Activated naive CD8-positive, alpha-beta T cell treated with anti-CD3 and anti-CD28 coated beads, Interleukin-2, amount 10 ng/mL, durations not matched to agents 7 days and 5 days (primary cell): ENCODE measurements around the gene ZNF324B. TPM values are rescaled to one million over a fixed set of nuclear protein-coding genes. Genes with fewer than 3 reads are reported as not detected.
"Not testable (repeated sequence)": the region's sequence is repeated elsewhere in the genome, so short reads cannot be mapped to it uniquely, and the experiment has no call there.

Experiments used
- ATAC-seq: fragments of 150-1000 bp; cut with Tn5 transposase; one replicate; pipeline ENCODE4 v1.10.0; 2021; ENCODE audit warnings: low read depth, moderate library complexity
- POLR2A ChIA-PET: fragments of 350-600 bp; sonication (Branson Sonifier 250); formaldehyde crosslinking; loops from one replicate; lab custom pipeline; 2021; ENCODE audit warnings: antibody characterized with exemption; lab: Charles Lee
- DNase-seq: peaks from one replicate; pipeline ENCODE4 v3.0.0; 2021
- H3K27ac Mint-ChIP-seq: one replicate; pipeline ENCODE4 v1.8.0; 2022; ENCODE audit warnings: mild to moderate bottlenecking, mixed read lengths
- H3K27me3 Mint-ChIP-seq: one replicate; pipeline ENCODE4 v1.8.0; 2022; ENCODE audit warnings: mild to moderate bottlenecking, moderate library complexity, mixed read lengths
- H3K36me3 Mint-ChIP-seq: one replicate; pipeline ENCODE4 v1.8.0; 2021; ENCODE audit warnings: mild to moderate bottlenecking, mixed read lengths
- H3K4me1 Mint-ChIP-seq: one replicate; pipeline ENCODE4 v1.8.0; 2021; ENCODE audit warnings: mixed read lengths
- H3K4me3 Mint-ChIP-seq: one replicate; pipeline ENCODE4 v1.8.0; 2022; ENCODE audit warnings: mild to moderate bottlenecking, moderate library complexity, mixed read lengths
- H3K9me3 Mint-ChIP-seq: one replicate; pipeline ENCODE4 v1.8.0; 2021; ENCODE audit warnings: mixed read lengths
- total RNA-seq, 2 experiments: library from RNA; stranded (reverse); gene quantifications; one replicate each; pipeline ENCODE4 v1.2.3, GENCODE V29; 2021

ZNF324B gene
- total RNA-seq, 2 experiments from 2014 or later = 11.6 to 13.9 TPM

GRCh38 chr19:58466760-58467589, 15.6 kb downstream of the ZNF324B start, which contains the start of gene ZNF324:
Gene ZNF324 (plus strand): TSS chr19:58467080. CDS start chr19:58469186, 2,106 bp downstream.
- H3K27me3 Mint-ChIP-seq = no peaks in the 10 kb centered on the region
- peak within 1 kb of the TSS; percentile 77 for H3K27ac Mint-ChIP-seq
- DNase-seq (peak; percentile 97), ATAC-seq (peak; percentile 91)
- peaks cover 16% of the 10 kb centered on the region for H3K4me1 Mint-ChIP-seq
- no peaks in the 10 kb centered on the region for H3K9me3 Mint-ChIP-seq
- H3K4me3 Mint-ChIP-seq = peak within 1 kb of the TSS; percentile 86
- POLR2A ChIA-PET = interaction anchor here (0.9 to 2.0 kb wide), 3 partner anchors 9 to 24 kb away, joined by 3 to 11 read pairs (median 5); partner anchors contain the start of gene ZNF446
- no peaks in the 10 kb centered on the region for H3K36me3 Mint-ChIP-seq

GRCh38 chr19:58468216-58468839, 16.9 kb downstream of the ZNF324B start:
- ATAC-seq = no peak
- no peak overlapping the region for H3K27ac Mint-ChIP-seq
- no peaks in the 10 kb centered on the region for H3K27me3 Mint-ChIP-seq
- DNase-seq = no peak
- H3K9me3 Mint-ChIP-seq = no peaks in the 10 kb centered on the region
- H3K4me3 Mint-ChIP-seq = peak overlapping the region; percentile 86
- peaks cover 16% of the 10 kb centered on the region for H3K4me1 Mint-ChIP-seq
- POLR2A ChIA-PET = interaction anchor here (0.6 to 0.9 kb wide), 2 partner anchors 9 to 119 kb away, joined by 3 to 5 read pairs; no protein-coding TSS in a partner anchor
- H3K36me3 Mint-ChIP-seq = no peaks in the 10 kb centered on the region

DNA sequence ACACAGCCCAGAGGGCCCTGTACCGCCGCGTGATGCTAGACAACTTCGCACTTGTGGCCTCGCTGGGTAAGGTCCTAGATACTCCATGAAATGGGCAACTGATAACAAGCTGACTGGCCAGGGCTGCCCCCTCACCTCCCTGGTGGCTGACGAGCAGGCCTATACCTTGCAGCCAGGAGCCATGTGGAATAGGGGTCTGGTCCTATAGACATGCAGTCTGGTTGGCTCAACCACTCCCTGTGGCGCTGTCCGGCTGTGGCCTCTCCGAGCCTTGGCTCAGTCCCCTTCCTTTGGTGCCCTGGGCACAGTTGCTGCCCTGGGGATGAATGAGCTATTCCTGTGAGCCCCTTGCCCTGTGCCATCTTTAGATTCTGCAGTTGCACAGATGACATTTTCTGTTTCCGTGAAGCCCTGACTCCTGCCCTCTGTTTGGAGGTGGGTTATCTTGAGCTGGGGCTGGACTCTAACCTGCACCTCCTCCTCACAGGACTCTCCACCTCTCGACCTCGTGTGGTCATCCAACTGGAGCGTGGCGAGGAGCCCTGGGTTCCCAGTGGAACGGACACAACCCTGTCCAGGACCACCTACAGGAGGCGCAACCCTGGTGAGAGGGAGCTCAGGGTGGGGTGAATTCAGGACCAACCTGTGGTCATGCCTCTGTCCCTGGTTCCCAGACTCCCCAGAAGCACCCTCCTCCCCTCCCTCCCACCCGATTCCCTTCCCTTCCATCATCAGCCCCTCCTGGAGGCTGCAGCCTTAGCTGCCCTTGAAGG, 18.0 kb downstream of the ZNF324B start:
- DNase-seq (no peak), ATAC-seq (no peak)
- Mint-ChIP-seq H3K4me3 (no peak overlapping the region), H3K27ac (no peak overlapping the region), H3K9me3 (no peaks in the 10 kb centered on the region), H3K36me3 (no peaks in the 10 kb centered on the region), H3K27me3 (no peaks in the 10 kb centered on the region), H3K4me1 (peaks cover 19% of the 10 kb centered on the region)
- POLR2A ChIA-PET = no interaction called here

- H3K27ac Mint-ChIP-seq, H3K9me3 Mint-ChIP-seq, ATAC-seq, H3K4me3 Mint-ChIP-seq, H3K36me3 Mint-ChIP-seq, DNase-seq, POLR2A ChIA-PET, H3K27me3 Mint-ChIP-seq: not testable (repeated sequence)
- H3K4me1 Mint-ChIP-seq = peaks cover 26% of the 10 kb centered on the region
Measured at GRCh38 chr19:58470837-58471543, 19.6 kb downstream of the ZNF324B start.

- Mint-ChIP-seq H3K36me3 (no peaks in the 10 kb centered on the region), H3K4me1 (peaks cover 25% of the 10 kb centered on the region), H3K4me3 (no peak overlapping the region), H3K27ac (no peak overlapping the region), H3K9me3 (no peaks in the 10 kb centered on the region), H3K27me3 (no peaks in the 10 kb centered on the region)
- POLR2A ChIA-PET = interaction anchor here (0.6 kb wide), 1 partner anchor 702 kb away, joined by 5 read pairs; no protein-coding TSS in a partner anchor
- ATAC-seq (no peak), DNase-seq (no peak)
Measured at GRCh38 chr19:58471736-58472135, 20.3 kb downstream of the ZNF324B start.

DNA sequence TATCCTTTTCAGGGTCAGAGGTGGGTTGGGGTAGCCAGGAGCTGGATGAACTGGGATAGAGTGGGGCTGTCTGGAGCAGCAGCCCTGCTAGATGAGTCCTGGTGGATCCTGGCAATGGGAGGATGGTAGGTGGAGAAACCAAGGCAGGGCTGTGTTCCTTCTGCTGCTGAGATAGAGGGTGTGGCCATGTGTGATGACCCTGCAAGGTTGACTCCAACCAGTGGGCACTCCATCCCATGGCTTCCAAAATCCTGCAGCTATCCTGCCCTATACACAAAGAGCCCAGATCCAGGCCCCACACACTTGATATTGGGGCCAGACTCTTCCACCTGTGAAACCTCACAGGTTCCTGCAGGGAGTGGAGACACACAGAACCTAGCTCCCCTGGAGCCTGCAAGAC, 22.4 kb downstream of the ZNF324B start:
- Mint-ChIP-seq H3K4me3 (peak overlapping the region; percentile 6), H3K27ac (no peak overlapping the region), H3K27me3 (no peaks in the 10 kb centered on the region), H3K36me3 (no peaks in the 10 kb centered on the region), H3K4me1 (peaks cover 20% of the 10 kb centered on the region), H3K9me3 (no peaks in the 10 kb centered on the region)
- POLR2A ChIA-PET = interaction anchor here (1.4 kb wide), 1 partner anchor 40 kb away, joined by 3 read pairs; no protein-coding TSS in a partner anchor
- DNase-seq (no peak), ATAC-seq (no peak)

DNA sequence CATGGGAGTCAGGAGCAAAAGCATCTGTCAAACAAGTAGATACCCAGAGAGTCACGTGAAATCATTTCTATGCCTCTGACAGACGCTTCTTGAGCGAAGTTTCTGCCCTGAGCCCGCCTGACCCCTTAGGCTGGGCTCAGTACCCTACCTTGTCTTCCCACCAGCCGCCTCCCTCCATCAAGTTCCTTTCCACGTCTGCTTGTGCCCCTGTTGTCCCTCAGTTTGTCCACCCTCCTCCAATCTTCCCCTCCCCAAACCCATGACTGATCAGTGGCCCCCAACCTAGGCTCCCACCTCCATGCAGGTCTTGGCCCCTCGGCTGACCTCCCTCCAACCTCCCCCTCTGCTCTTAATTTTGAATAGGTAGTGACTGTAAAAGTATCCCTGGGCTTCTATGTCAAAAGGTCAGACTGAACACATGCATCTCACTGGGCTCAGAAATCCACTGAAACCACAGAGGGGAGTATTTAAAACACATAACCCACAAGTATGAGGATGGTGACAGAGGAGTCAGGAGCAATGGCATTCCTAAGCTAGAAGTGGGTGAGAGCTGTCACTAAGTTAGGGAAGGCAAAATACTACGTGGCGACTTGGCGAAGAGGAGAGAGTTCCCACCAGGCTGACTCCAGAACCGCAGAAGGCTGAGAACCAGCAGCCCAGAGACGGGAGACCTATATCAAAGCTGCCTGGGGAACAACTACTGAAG, 23.0 kb downstream of the ZNF324B start:
- Mint-ChIP-seq H3K4me3 (peak overlapping the region; percentile 25), H3K9me3 (no peaks in the 10 kb centered on the region), H3K27ac (peak overlapping the region; percentile 14), H3K36me3 (no peaks in the 10 kb centered on the region), H3K4me1 (peaks cover 18% of the 10 kb centered on the region), H3K27me3 (no peaks in the 10 kb centered on the region)
- ATAC-seq (no peak), DNase-seq (no peak)
- POLR2A ChIA-PET = interaction anchor here (1.4 to 2.3 kb wide), 2 partner anchors 39 to 45 kb away, joined by 3 to 10 read pairs; partner anchors contain the start of gene ZBTB45

GRCh38 chr19:58474997-58475713, 23.7 kb downstream of the ZNF324B start:
- Mint-ChIP-seq H3K9me3 (no peaks in the 10 kb centered on the region), H3K27ac (peak overlapping the region; percentile 100), H3K27me3 (no peaks in the 10 kb centered on the region), H3K4me1 (peaks cover 18% of the 10 kb centered on the region), H3K36me3 (no peaks in the 10 kb centered on the region), H3K4me3 (peak overlapping the region; percentile 97)
- DNase-seq (no peak), ATAC-seq (peak; percentile 2)
- POLR2A ChIA-PET = interaction anchor here (1.0 to 2.4 kb wide), 9 partner anchors 8 to 128 kb away, joined by 3 to 11 read pairs (median 4); partner anchors contain the start of genes ZBTB45, ZNF324 and ZNF497

GRCh38 chr19:58475714-58476497, 24.5 kb downstream of the ZNF324B start, which contains the start of gene ZNF446:
Gene ZNF446 (plus strand): TSS chr19:58476352. CDS start chr19:58477219, 867 bp downstream.
- ATAC-seq (peak; percentile 89), DNase-seq (peak; percentile 98)
- H3K4me3 Mint-ChIP-seq = peak within 1 kb of the TSS; percentile 97
- H3K4me1 Mint-ChIP-seq = peaks cover 18% of the 10 kb centered on the region
- H3K27me3 Mint-ChIP-seq = no peaks in the 10 kb centered on the region
- H3K27ac Mint-ChIP-seq = peak within 1 kb of the TSS; percentile 100
- H3K36me3 Mint-ChIP-seq = no peaks in the 10 kb centered on the region
- POLR2A ChIA-PET = interaction anchor here (1.0 to 2.4 kb wide), 12 partner anchors 9 to 149 kb away, joined by 3 to 11 read pairs (median 4); partner anchors contain the start of genes ZBTB45, ZNF324, ZNF497 and ZSCAN22
- H3K9me3 Mint-ChIP-seq = no peaks in the 10 kb centered on the region

GRCh38 chr19:58476498-58477015, 25.1 kb downstream of the ZNF324B start:
- POLR2A ChIA-PET = interaction anchor here (0.6 to 2.4 kb wide), 10 partner anchors 9 to 150 kb away, joined by 3 to 10 read pairs (median 4); partner anchors contain the start of genes TRIM28, ZBTB45 and ZSCAN22
- peak; percentile 5 for ATAC-seq
- Mint-ChIP-seq H3K36me3 (no peaks in the 10 kb centered on the region), H3K4me1 (peaks cover 18% of the 10 kb centered on the region), H3K27ac (peak overlapping the region; percentile 100), H3K27me3 (no peaks in the 10 kb centered on the region), H3K4me3 (peak overlapping the region; percentile 97), H3K9me3 (no peaks in the 10 kb centered on the region)
- no peak for DNase-seq
